Measurements from ENCODE around the gene APIP.

Gene APIP

GRCh38 chr11:34916015-34916842, at the start of gene APIP, which contains the start of gene PDHX:
APIP (minus strand) TSS chr11:34916379; CDS start chr11:34916284, 95 bp downstream.
PDHX (plus strand) TSS chr11:34916618; CDS start chr11:34916656, 38 bp downstream.
- DNase-seq (ENCODE audit: low spot score) = peak; percentile 95

GRCh38 chr11:34964610-34965331, 48.6 kb upstream of the APIP start:
- DNase-seq (ENCODE audit: low spot score) = no peak

- no peak for DNase-seq (ENCODE audit: low spot score)
These were observed 47.2 kb upstream of the APIP start for GRCh38 chr11:34963351-34963750.

GRCh38 chr11:34962034-34962433, 45.9 kb upstream of the APIP start:
- DNase-seq (ENCODE audit: low spot score) = no peak

- DNase-seq (ENCODE audit: low spot score) = no peak
These were observed 44.1 kb upstream of the APIP start for GRCh38 chr11:34960277-34960676.

- no peak for DNase-seq (ENCODE audit: low spot score)
These were observed 43.6 kb upstream of the APIP start for GRCh38 chr11:34959770-34960169.

GRCh38 chr11:34957606-34958005, 41.4 kb upstream of the APIP start:
- no peak for DNase-seq (ENCODE audit: low spot score)

GRCh38 chr11:34957206-34957605, 41.0 kb upstream of the APIP start:
- DNase-seq (ENCODE audit: low spot score) = no peak

- DNase-seq (ENCODE audit: low spot score) = no peak
These were observed 37.8 kb upstream of the APIP start for GRCh38 chr11:34953955-34954354.

- DNase-seq (ENCODE audit: low spot score) = no peak
These were observed 32.5 kb upstream of the APIP start for GRCh38 chr11:34948696-34949095.

GRCh38 chr11:34944692-34945091, 28.5 kb upstream of the APIP start:
- DNase-seq (ENCODE audit: low spot score) = no peak

GRCh38 chr11:34941688-34942087, 25.5 kb upstream of the APIP start:
- DNase-seq (ENCODE audit: low spot score) = no peak

GRCh38 chr11:34940026-34940677, 24.0 kb upstream of the APIP start:
- no peak for DNase-seq (ENCODE audit: low spot score)

- DNase-seq (ENCODE audit: low spot score) = no peak
These were observed 22.4 kb upstream of the APIP start for GRCh38 chr11:34938611-34939010.

- DNase-seq (ENCODE audit: low spot score) = no peak
These were observed 20.9 kb upstream of the APIP start for GRCh38 chr11:34936945-34937629.

- peak; percentile 67 for DNase-seq (ENCODE audit: low spot score)
These were observed 13.9 kb upstream of the APIP start for GRCh38 chr11:34929794-34930763.

GRCh38 chr11:34928960-34929680, 12.9 kb upstream of the APIP start:
- no peak for DNase-seq (ENCODE audit: low spot score)

GRCh38 chr11:34928268-34928959, 12.2 kb upstream of the APIP start:
- DNase-seq (ENCODE audit: low spot score) = no peak

GRCh38 chr11:34926831-34927132, 10.6 kb upstream of the APIP start:
- no peak for DNase-seq (ENCODE audit: low spot score)

Data from LoVo (cell line).